Testis (tissue), 2 donors: ENCODE results near the gene THRB.

Source experiments
- POLR2A ChIP-seq: fragments of 450-650 bp; IDR thresholded peaks from one replicate; pipeline ENCODE4 v1.6.1; 2017; ENCODE audit warnings: antibody characterized with exemption, mild to moderate bottlenecking, moderate library complexity
- TF ChIP-seq, protein P1 (sequence below), 3 experiments: fragments of 450-650 bp in 2 of 3; fragments of 200-600 bp in 1 of 3; sonication (generic) in 1 of 3; IDR thresholded peaks; one replicate each; pipeline ENCODE4 v1.5.1; 2016 to 2019; ENCODE audit warnings: antibody characterized with exemption in 3 of 3, mild to moderate bottlenecking in 2 of 3, moderate library complexity in 1 of 3

DNA sequence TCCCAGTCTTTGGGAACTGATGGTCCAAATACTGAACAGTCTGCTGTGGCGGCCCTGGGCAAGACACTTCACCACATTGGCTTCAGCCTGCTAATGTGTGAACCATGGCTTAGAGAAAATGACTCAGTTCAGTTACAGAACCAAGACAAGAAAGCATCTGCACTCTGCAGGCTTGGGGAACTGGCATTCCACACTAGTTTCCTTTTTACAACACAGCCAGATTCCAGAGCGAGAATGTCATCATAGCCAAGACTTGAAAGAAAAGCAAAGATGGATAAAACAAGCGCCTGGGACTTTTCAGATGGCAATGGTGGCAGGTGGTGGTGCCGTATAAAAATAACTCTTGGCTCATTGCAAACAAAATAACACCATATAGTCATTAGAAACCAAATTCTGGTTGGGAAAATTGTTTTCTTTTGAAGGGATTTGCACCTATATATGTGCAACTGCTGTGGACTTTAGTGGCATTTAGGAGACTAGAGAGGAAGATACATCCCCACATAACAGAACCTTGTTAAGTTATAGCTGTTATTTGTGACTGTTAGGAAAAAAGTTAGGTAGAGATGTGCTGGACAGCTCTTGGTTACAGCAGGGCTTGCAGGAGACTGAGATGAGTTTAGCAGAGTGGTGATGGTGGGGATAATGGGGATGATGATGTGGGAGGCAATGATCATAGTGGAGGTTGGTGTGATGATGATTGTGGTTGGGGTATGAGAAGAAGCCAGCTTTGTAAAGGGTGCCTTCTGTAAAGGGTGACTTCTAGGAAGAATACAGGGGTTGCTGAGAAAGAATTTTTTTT lies 273.6 kb downstream of the THRB start:
- TF ChIP-seq, protein P1, sequence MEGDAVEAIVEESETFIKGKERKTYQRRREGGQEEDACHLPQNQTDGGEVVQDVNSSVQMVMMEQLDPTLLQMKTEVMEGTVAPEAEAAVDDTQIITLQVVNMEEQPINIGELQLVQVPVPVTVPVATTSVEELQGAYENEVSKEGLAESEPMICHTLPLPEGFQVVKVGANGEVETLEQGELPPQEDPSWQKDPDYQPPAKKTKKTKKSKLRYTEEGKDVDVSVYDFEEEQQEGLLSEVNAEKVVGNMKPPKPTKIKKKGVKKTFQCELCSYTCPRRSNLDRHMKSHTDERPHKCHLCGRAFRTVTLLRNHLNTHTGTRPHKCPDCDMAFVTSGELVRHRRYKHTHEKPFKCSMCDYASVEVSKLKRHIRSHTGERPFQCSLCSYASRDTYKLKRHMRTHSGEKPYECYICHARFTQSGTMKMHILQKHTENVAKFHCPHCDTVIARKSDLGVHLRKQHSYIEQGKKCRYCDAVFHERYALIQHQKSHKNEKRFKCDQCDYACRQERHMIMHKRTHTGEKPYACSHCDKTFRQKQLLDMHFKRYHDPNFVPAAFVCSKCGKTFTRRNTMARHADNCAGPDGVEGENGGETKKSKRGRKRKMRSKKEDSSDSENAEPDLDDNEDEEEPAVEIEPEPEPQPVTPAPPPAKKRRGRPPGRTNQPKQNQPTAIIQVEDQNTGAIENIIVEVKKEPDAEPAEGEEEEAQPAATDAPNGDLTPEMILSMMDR (IDR thresholded peaks at IDR 0.05): no peak
- TF ChIP-seq POLR2A: no peak
